Endothelial cell of umbilical vein (primary cell): ENCODE results near the gene XXYLT1. TPM values are rescaled to one million over a fixed set of nuclear protein-coding genes. Genes with fewer than 3 reads are reported as not detected.

Source experiments
- BruUV-seq: library from RNA; stranded (reverse); fragments of 400-500 nt; replicated peaks from 2 replicates; lab custom pipeline; 2021; lab: Mats Ljungman, UMichigan
- CTCF ChIA-PET: fragments of 300-600, 350-600 bp; sonication (Branson Sonifier 250); formaldehyde crosslinking; loops from one replicate; lab custom pipeline; 2021; ENCODE audit warnings: antibody characterized with exemption, inconsistent platforms; lab: Charles Lee
- POLR2A ChIA-PET: fragments of 300-600, 350-600 bp; sonication (Branson Sonifier 250); formaldehyde crosslinking; loops from one replicate; lab custom pipeline; 2021; ENCODE audit warnings: antibody characterized with exemption, inconsistent platforms; lab: Charles Lee
- DNase-seq: peaks from one replicate; pipeline ENCODE4 v3.0.0-alpha.2; 2011; ENCODE audit warnings: low read depth, low spot score
- FAIRE-seq: peaks from 2 replicates; lab custom pipeline; 2011; peaks lifted over from hg19 to GRCh38; lab: Jason Lieb, UNC
- H2AFZ ChIP-seq: 2 replicates; pipeline ENCODE4 v1.6.0; 2012; ENCODE audit warnings: low read depth, low read length, control low read depth, inconsistent platforms
- H3K27ac ChIP-seq: 2 replicates; pipeline ENCODE4 v1.5.1; 2011; ENCODE audit warnings: low read depth, mild to moderate bottlenecking, control low read depth, low read length, moderate library complexity; ENCODE audit not compliant: insufficient read depth
- H3K27me3 ChIP-seq, 2 experiments: 2 replicates each; pipeline versions ENCODE4 v1.6.0 to v1.6.1; 2011; ENCODE audit warnings: low read length in 2 of 2, mixed read lengths in 1 of 2; ENCODE audit not compliant: control insufficient read depth in 2 of 2, insufficient read depth in 2 of 2
- H3K36me3 ChIP-seq, 2 experiments: 2 replicates in 1 of 2; 3 replicates in 1 of 2; pipeline ENCODE4 v1.5.1; 2011; ENCODE audit warnings: low read length in 2 of 2, mild to moderate bottlenecking in 1 of 2, moderate library complexity in 1 of 2; ENCODE audit not compliant: control insufficient read depth in 2 of 2, insufficient read depth in 2 of 2; ENCODE audit errors: extremely low read depth in 1 of 2
- H3K4me1 ChIP-seq: 3 replicates; pipeline ENCODE4 v1.5.1; 2011; ENCODE audit warnings: mild to moderate bottlenecking, low read length; ENCODE audit not compliant: control insufficient read depth, insufficient read depth; ENCODE audit errors: extremely low read depth
- H3K4me2 ChIP-seq: 2 replicates; pipeline ENCODE4 v1.6.1; 2011; ENCODE audit warnings: low read length, control low read depth, mixed read lengths; ENCODE audit not compliant: insufficient read depth
- H3K4me3 ChIP-seq, 3 experiments: fragments of 200-600 bp in 1 of 3; sonication (generic), shearing (Covaris generic) in 1 of 3; replicated peaks in 1 of 3; 2 replicates each; pipeline ENCODE4 v1.5.1; 2011 to 2016; ENCODE audit warnings: control low read depth in 3 of 3, low read length in 3 of 3, mild to moderate bottlenecking in 2 of 3, inconsistent platforms in 1 of 3, low read depth in 1 of 3, moderate library complexity in 1 of 3; ENCODE audit not compliant: insufficient read depth in 1 of 3
- H3K79me2 ChIP-seq: 2 replicates; pipeline ENCODE4 v1.6.0; 2012; ENCODE audit warnings: low read length, inconsistent platforms; ENCODE audit not compliant: control insufficient read depth, insufficient read depth
- H3K9ac ChIP-seq: replicated peaks from 2 replicates; pipeline ENCODE3; 2011; ENCODE audit warnings: low read length, control low read depth; ENCODE audit not compliant: insufficient read depth; ENCODE audit errors: extremely low read depth
- H3K9me1 ChIP-seq: replicated peaks from 3 replicates; pipeline ENCODE4 v1.6.0; 2011; ENCODE audit warnings: mild to moderate bottlenecking, low read length; ENCODE audit not compliant: control insufficient read depth, insufficient read depth; ENCODE audit errors: extremely low read depth
- H3K9me3 ChIP-seq: replicated peaks from 2 replicates; pipeline ENCODE4 v1.5.1; 2012; ENCODE audit warnings: low read length, inconsistent platforms; ENCODE audit not compliant: control insufficient read depth, insufficient read depth
- H4K20me1 ChIP-seq: replicated peaks from 2 replicates; pipeline ENCODE3; 2011; ENCODE audit warnings: mild to moderate bottlenecking, low read length; ENCODE audit not compliant: control insufficient read depth, insufficient read depth; ENCODE audit errors: extremely low read depth
- CTCF ChIP-seq, 2 donors: IDR thresholded peaks; 1 replicate in 1 of 2; 2 replicates in 1 of 2; pipeline ENCODE4 v1.5.1; 2011; ENCODE audit warnings: low read length in 2 of 2, mild to moderate bottlenecking in 2 of 2, moderate library complexity in 2 of 2, control low read depth in 1 of 2, inconsistent platforms in 1 of 2, low read depth in 1 of 2; ENCODE audit not compliant: insufficient read depth in 1 of 2; ENCODE audit errors: extremely low read depth in 1 of 2
- EZH2 ChIP-seq: IDR thresholded peaks from 2 replicates; pipeline ENCODE4 v1.6.1; 2012; ENCODE audit warnings: borderline replicate concordance, low read depth, mild to moderate bottlenecking, moderate library complexity, low read length, inconsistent platforms; ENCODE audit not compliant: severe bottlenecking
- FOS ChIP-seq: IDR thresholded peaks from 2 replicates; pipeline ENCODE4 v1.6.1; 2011; ENCODE audit warnings: mild to moderate bottlenecking, low read length, moderate library complexity, borderline replicate concordance; ENCODE audit not compliant: insufficient read depth
- GATA2 ChIP-seq: IDR thresholded peaks from 2 replicates; pipeline ENCODE4 v1.7.0; 2011; ENCODE audit warnings: low read depth, mild to moderate bottlenecking, moderate library complexity, mixed read lengths, low read length; ENCODE audit not compliant: insufficient read length, insufficient read depth
- JUN ChIP-seq: IDR thresholded peaks from 2 replicates; pipeline ENCODE4 v1.6.1; 2011; ENCODE audit warnings: borderline replicate concordance, low read depth; ENCODE audit not compliant: insufficient read length, insufficient read depth
- MAX ChIP-seq: IDR thresholded peaks from 2 replicates; pipeline ENCODE4 v1.6.1; 2011; ENCODE audit not compliant: insufficient read depth, insufficient read length
- MYC ChIP-seq: IDR thresholded peaks from one replicate; pipeline ENCODE4 v1.6.1; 2011; ENCODE audit warnings: mild to moderate bottlenecking, low read depth, low read length
- POLR2A ChIP-seq: IDR thresholded peaks from 2 replicates; pipeline ENCODE4 v1.6.1; 2012; ENCODE audit warnings: low read depth, mild to moderate bottlenecking, control low read depth, low read length
- POLR2AphosphoS5 ChIP-seq: IDR thresholded peaks from 2 replicates; pipeline ENCODE4 v1.6.1; 2012; ENCODE audit warnings: low read depth, mild to moderate bottlenecking, control low read depth, low read length, moderate library complexity; ENCODE audit not compliant: insufficient read depth
- dilution Hi-C: fragments of 300-500 bp; cut with MboI; formaldehyde crosslinking; loops from one replicate; pipeline ENCODE4 v1.15.0; 2019; ENCODE audit warnings: low sequenced_read_pairs; ENCODE audit not compliant: extremely low pct_ligation_motif_present
- intact Hi-C: fragments of 100-400 bp; cut with micrococcal nuclease; formaldehyde crosslinking; loops from one replicate; pipeline ENCODE4 v1.10.0; 2022
- polyA plus RNA-seq, 4 experiments: library from polyadenylated mRNA; depleted of rRNA in 3 of 4; stranded (reverse) in 3 of 4; unstranded in 1 of 4; fragments of >200 nt; gene quantifications; 2 replicates each; pipeline versions ENCODE4 v1.2.1 to v1.2.3, GENCODE V29; 2011 to 2012; ENCODE audit warnings: missing spikeins in 1 of 4
- total RNA-seq: library from RNA; stranded (reverse); gene quantifications from 2 replicates; pipeline ENCODE4 v1.2.3, GENCODE V29; 2021

XXYLT1 gene
- total and polyA plus RNA-seq, 2 donors (not counting 3 experiments of a cell fraction or from before 2014, with no cell fraction given), result 54.4 to 78.1 TPM

GRCh38 chr3:195263925-195264600 is 6.9 kb downstream of the XXYLT1 start:
- peaks cover 63% of the 10 kb centered on the region for H3K79me2 ChIP-seq
- no peaks in the 10 kb centered on the region for H3K27me3 ChIP-seq
- no peaks in the 10 kb centered on the region for H4K20me1 ChIP-seq
- DNase-seq, result no peak
- CTCF ChIA-PET, result interaction anchor here (1.5 to 4.3 kb wide), 4 partner anchors 6 to 624 kb away, joined by 3 to 46 read pairs (median 10); partner anchors contain the start of gene XXYLT1
- peaks cover 0 to 8% of the 10 kb centered on the region in 2 experiments for H3K36me3 ChIP-seq
- H3K9ac ChIP-seq, result no peak overlapping the region
- H3K9me1 ChIP-seq, result no peaks in the 10 kb centered on the region
- no peak overlapping the region for H3K27ac ChIP-seq
- BruUV-seq, result no TSS peak
- intact Hi-C loops, result loop anchor here (5.0 kb wide), 1 partner anchor 382 kb away; no protein-coding TSS in a partner anchor
- TF ChIP-seq GATA2, result no peak
- TF ChIP-seq MYC, result no peak
- TF ChIP-seq JUN, result no peak
- no peak for TF ChIP-seq EZH2
- no peak for TF ChIP-seq POLR2A
- TF ChIP-seq FOS, result no peak
- TF ChIP-seq CTCF (IDR thresholded peaks at IDR 0.05; ENCODE audit: extremely low read depth in 1 of 2, insufficient read depth in 1 of 2, low read depth in 1 of 2, low read length in 2 of 2), result no peak
- TF ChIP-seq POLR2AphosphoS5, result no peak
- TF ChIP-seq MAX, result no peak
- H3K4me2 ChIP-seq, result no peak overlapping the region
- POLR2A ChIA-PET, result interaction anchor here (1.2 kb wide), 1 partner anchor 114 kb away, joined by 6 read pairs; no protein-coding TSS in a partner anchor
- no peak overlapping the region for H3K4me3 ChIP-seq
- dilution Hi-C loops, result no loop called here
- FAIRE-seq, result no peak
- H2AFZ ChIP-seq, result no peak overlapping the region
- peaks cover 48% of the 10 kb centered on the region for H3K4me1 ChIP-seq
- H3K9me3 ChIP-seq, result no peaks in the 10 kb centered on the region
